Hepatocyte (in vitro differentiated cells): ENCODE results near the gene LNX2. TPM values are rescaled to one million over a fixed set of nuclear protein-coding genes. Genes with fewer than 3 reads are reported as not detected.

Source experiments
- DNase-seq: peaks from one replicate; pipeline ENCODE4 v3.0.0-alpha.2; 2016; ENCODE audit warnings: low spot score
- H2AFZ ChIP-seq: fragments of 200-600 bp; sonication (generic); 2 replicates; pipeline ENCODE4 v1.6.0; 2016; ENCODE audit warnings: antibody characterized with exemption, mild to moderate bottlenecking
- H3K27ac ChIP-seq: fragments of 200-600 bp; sonication (generic); 2 replicates; pipeline ENCODE4 v1.5.1; 2016; ENCODE audit warnings: mild to moderate bottlenecking
- H3K27me3 ChIP-seq: fragments of 200-600 bp; sonication (generic); 2 replicates; pipeline ENCODE4 v1.6.1; 2016
- H3K36me3 ChIP-seq: fragments of 200-600 bp; sonication (generic); replicated peaks from 2 replicates; pipeline ENCODE4 v1.5.1; 2016; ENCODE audit warnings: low read depth; ENCODE audit not compliant: insufficient read depth
- H3K4me1 ChIP-seq: fragments of 200-600 bp; sonication (generic); 2 replicates; pipeline ENCODE4 v1.5.1; 2016; ENCODE audit warnings: mild to moderate bottlenecking, moderate library complexity; ENCODE audit not compliant: insufficient read depth
- H3K4me2 ChIP-seq: fragments of 200-600 bp; sonication (generic); 2 replicates; pipeline ENCODE4 v1.6.0; 2016
- H3K4me3 ChIP-seq: fragments of 200-600 bp; sonication (generic); 2 replicates; pipeline ENCODE4 v1.5.1; 2016; ENCODE audit warnings: mild to moderate bottlenecking
- H3K79me2 ChIP-seq: fragments of 200-600 bp; sonication (generic); 2 replicates; pipeline ENCODE4 v1.6.0; 2017; ENCODE audit warnings: mild to moderate bottlenecking
- H3K9me2 ChIP-seq: fragments of 200-600 bp; sonication (generic); replicated peaks from 2 replicates; pipeline ENCODE4 v1.6.0; 2017; ENCODE audit warnings: mild to moderate bottlenecking; ENCODE audit not compliant: insufficient read depth
- H3K9me3 ChIP-seq: fragments of 200-600 bp; sonication (generic); 2 replicates; pipeline ENCODE4 v1.5.1; 2016; ENCODE audit warnings: low read depth, mild to moderate bottlenecking
- H4K20me1 ChIP-seq: fragments of 200-600 bp; sonication (generic); 2 replicates; pipeline ENCODE4 v1.6.0; 2016; ENCODE audit warnings: mild to moderate bottlenecking; ENCODE audit not compliant: insufficient read depth, poor library complexity, severe bottlenecking
- EZH2 ChIP-seq: fragments of 200-600 bp; sonication (generic); IDR thresholded peaks from 2 replicates; pipeline ENCODE4 v1.6.1; 2016; ENCODE audit warnings: antibody characterized with exemption, mild to moderate bottlenecking, borderline replicate concordance
- EZH2phosphoT487 ChIP-seq: fragments of 200-600 bp; sonication (generic); IDR thresholded peaks from one replicate; pipeline ENCODE4 v1.6.1; 2018; ENCODE audit warnings: antibody characterized with exemption, mild to moderate bottlenecking, low read depth, moderate library complexity; ENCODE audit not compliant: unreplicated experiment, severe bottlenecking
- WGBS: methylation state at CpG from one replicate; pipeline ENCODE4 v1.1.6; 2016; ENCODE audit warnings: low lambda C conversion rate; ENCODE audit errors: missing lambda C conversion rate; 5-methylcytosine and 5-hydroxymethylcytosine counted together
- polyA plus RNA-seq: library from polyadenylated mRNA; unstranded; fragments of >200 nt; fragmentation: Nextera tagmentation; extraction: Ambion mirVana; gene quantifications from 2 replicates; pipeline ENCODE4 v1.2.1, GENCODE V29; 2016
- total RNA-seq: library from RNA; depleted of rRNA; stranded (reverse); fragments of >200 nt; gene quantifications from 2 replicates; pipeline ENCODE4 v1.2.3, GENCODE V29; 2014
- TF ChIP-seq, protein P1 (sequence below): fragments of 200-600 bp; sonication (generic); IDR thresholded peaks from 2 replicates; pipeline ENCODE4 v1.5.1; 2016; ENCODE audit warnings: antibody characterized with exemption, mild to moderate bottlenecking; ENCODE audit not compliant: poor library complexity

The LNX2 gene
- total and polyA plus RNA-seq, 2 experiments from 2014 or later, result 8.8 to 28.8 TPM

DNA sequence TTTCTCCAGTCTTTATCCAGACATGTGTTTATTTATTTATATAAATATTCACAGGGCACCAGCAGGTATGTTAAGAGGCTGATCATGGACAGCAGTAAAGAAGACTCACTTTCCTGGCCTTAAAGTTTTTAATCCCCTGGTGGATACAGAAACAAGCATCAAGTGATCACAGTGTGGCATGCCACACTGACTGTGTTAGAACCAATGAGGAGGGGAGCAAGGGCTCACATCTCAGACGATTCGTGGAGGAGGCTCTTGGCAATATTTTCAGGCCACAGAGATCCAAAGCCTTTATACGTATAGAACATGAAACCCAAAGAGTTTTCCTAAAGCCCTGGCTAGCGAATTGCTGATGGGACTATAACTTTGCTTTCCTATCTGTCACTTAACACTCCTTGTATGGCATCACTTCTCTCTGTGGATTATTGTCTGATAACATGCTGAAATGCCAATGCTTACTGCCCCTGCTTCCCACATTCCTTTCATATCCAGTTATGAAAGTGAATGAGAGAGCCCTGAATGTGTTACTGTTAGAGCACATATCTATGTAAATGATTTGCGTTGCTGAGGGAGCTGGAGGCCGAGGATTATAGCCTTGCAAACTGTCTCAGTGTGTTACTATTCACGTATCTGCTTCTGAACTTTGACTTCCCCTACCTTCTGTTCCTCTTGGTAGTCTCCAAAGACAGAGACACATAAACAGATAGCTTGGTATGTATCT is 39.0 kb upstream of the LNX2 start:
- Histone ChIP-seq H3K4me2 (no peak overlapping the region), H3K9me3 (no peaks in the 10 kb centered on the region), H3K4me3 (no peak overlapping the region), H3K27me3 (no peaks in the 10 kb centered on the region), H3K4me1 (peaks cover 7% of the 10 kb centered on the region), H3K9me2 (no peaks in the 10 kb centered on the region), H2AFZ (no peak overlapping the region), H4K20me1 (no peaks in the 10 kb centered on the region), H3K79me2 (peaks cover 5% of the 10 kb centered on the region), H3K27ac (peak overlapping the region; percentile 35), H3K36me3 (no peaks in the 10 kb centered on the region)
- 71% methylated on average over 7 of the region's 7 CpGs for WGBS
- no peak for DNase-seq
- no peak for TF ChIP-seq EZH2
- TF ChIP-seq, protein P1, sequence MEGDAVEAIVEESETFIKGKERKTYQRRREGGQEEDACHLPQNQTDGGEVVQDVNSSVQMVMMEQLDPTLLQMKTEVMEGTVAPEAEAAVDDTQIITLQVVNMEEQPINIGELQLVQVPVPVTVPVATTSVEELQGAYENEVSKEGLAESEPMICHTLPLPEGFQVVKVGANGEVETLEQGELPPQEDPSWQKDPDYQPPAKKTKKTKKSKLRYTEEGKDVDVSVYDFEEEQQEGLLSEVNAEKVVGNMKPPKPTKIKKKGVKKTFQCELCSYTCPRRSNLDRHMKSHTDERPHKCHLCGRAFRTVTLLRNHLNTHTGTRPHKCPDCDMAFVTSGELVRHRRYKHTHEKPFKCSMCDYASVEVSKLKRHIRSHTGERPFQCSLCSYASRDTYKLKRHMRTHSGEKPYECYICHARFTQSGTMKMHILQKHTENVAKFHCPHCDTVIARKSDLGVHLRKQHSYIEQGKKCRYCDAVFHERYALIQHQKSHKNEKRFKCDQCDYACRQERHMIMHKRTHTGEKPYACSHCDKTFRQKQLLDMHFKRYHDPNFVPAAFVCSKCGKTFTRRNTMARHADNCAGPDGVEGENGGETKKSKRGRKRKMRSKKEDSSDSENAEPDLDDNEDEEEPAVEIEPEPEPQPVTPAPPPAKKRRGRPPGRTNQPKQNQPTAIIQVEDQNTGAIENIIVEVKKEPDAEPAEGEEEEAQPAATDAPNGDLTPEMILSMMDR, result no peak
- no peak for TF ChIP-seq EZH2phosphoT487

DNA sequence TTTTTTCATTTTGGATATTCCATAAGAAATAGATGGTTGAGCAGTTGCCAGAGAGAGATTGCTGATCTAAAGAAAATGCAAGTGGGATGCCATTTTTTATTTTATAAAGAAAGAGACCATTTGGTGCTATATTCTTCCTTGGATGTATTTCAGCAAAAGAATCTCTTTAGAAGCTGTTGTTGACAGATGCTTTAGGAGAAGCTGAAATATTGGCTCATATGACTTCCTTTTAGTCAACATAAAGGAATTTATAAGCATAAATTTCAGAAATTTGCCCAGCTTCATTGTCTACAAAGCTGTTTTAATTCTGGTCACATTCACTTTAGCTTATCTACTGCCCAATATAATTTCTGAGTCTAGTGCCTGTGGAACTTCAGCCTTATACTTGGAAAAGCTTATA is 38.2 kb upstream of the LNX2 start:
- no peaks in the 10 kb centered on the region for H3K9me2 ChIP-seq
- no peaks in the 10 kb centered on the region for H4K20me1 ChIP-seq
- H3K9me3 ChIP-seq, result no peaks in the 10 kb centered on the region
- H2AFZ ChIP-seq, result no peak overlapping the region
- H3K4me2 ChIP-seq, result no peak overlapping the region
- no peaks in the 10 kb centered on the region for H3K36me3 ChIP-seq
- no peak overlapping the region for H3K4me3 ChIP-seq
- TF ChIP-seq EZH2phosphoT487 (no peak), EZH2 (no peak)
- TF ChIP-seq, protein P1, result no peak
- no peaks in the 10 kb centered on the region for H3K27me3 ChIP-seq
- H3K4me1 ChIP-seq, result peaks cover 7% of the 10 kb centered on the region
- no peak overlapping the region for H3K27ac ChIP-seq
- no peak for DNase-seq
- H3K79me2 ChIP-seq, result peaks cover 12% of the 10 kb centered on the region

DNA sequence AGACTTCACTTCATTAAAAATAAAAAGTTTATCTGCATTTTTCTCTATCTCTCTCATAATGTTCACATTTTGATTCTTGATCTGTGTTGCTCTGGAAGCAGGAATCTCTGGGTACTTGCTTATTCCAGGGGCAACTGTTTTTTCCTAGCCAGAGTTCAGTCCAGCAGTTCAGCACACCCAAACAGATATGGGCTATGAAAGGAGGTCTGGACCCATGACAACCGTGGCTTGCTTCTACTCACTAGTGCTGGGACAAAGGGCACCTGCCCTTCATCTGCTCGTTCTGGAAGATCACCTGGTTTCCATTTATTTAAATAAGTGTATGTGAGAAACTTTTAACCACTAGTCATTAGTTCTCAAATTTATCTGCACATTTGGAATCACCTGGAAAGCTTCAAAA is 37.4 kb upstream of the LNX2 start:
- no peaks in the 10 kb centered on the region for H4K20me1 ChIP-seq
- no peaks in the 10 kb centered on the region for H3K9me3 ChIP-seq
- no peaks in the 10 kb centered on the region for H3K9me2 ChIP-seq
- TF ChIP-seq, protein P1, result no peak
- TF ChIP-seq EZH2, result no peak
- no peak for TF ChIP-seq EZH2phosphoT487
- no peaks in the 10 kb centered on the region for H3K27me3 ChIP-seq
- H3K36me3 ChIP-seq, result no peaks in the 10 kb centered on the region
- peaks cover 17% of the 10 kb centered on the region for H3K79me2 ChIP-seq
- no peak overlapping the region for H2AFZ ChIP-seq
- H3K4me2 ChIP-seq, result no peak overlapping the region
- peaks cover 7% of the 10 kb centered on the region for H3K4me1 ChIP-seq
- no peak overlapping the region for H3K27ac ChIP-seq
- no peak for DNase-seq
- H3K4me3 ChIP-seq, result no peak overlapping the region
- WGBS, result 73% methylated on average over 2 of the region's 2 CpGs
